Measurements from ENCODE around the gene C8A. TPM values are rescaled to one million over a fixed set of nuclear protein-coding genes. Genes with fewer than 3 reads are reported as not detected.

C8A gene
- total and polyA plus RNA-seq, 2 of the 8 experiments (the other 6 are each of a cell fraction or from before 2014, with no cell fraction given): not detected

- H3K4me3 ChIP-seq (ENCODE audit: extremely low read depth in 1 of 4, insufficient read depth in 2 of 4, low read depth in 3 of 4, low read length in 4 of 4): no peak overlapping the region
- DNase-seq (ENCODE audit: low read depth in 1 of 2, low spot score in 2 of 2) (no peak), FAIRE-seq (no peak)
- H3K27ac ChIP-seq (ENCODE audit: low read depth, low read length): no peak overlapping the region
- no peak overlapping the region for H2AFZ ChIP-seq (ENCODE audit: low read length)
- H4K5ac ChIP-seq (ENCODE audit: insufficient read length, low read depth, low read length): no peak overlapping the region
- no peaks in the 10 kb centered on the region; a peak in 1 of 8 replicates for H3K36me3 ChIP-seq (ENCODE audit: control insufficient read depth in 2 of 4, insufficient read depth in 4 of 4, low read length in 3 of 4)
- H2BK5ac ChIP-seq (ENCODE audit: low read depth, low read length): no peak overlapping the region
- TF ChIP-seq ATF3 (IDR thresholded peaks at IDR 0.05; ENCODE audit: insufficient read depth, low read depth, low read length): no peak
- TF ChIP-seq GABPA (IDR thresholded peaks at IDR 0.05; ENCODE audit: borderline replicate concordance, insufficient read depth, low read length): no peak
- TF ChIP-seq CTBP2 (IDR thresholded peaks at IDR 0.05; ENCODE audit: borderline replicate concordance, insufficient read depth, insufficient read length, low read length): no peak
- no peak overlapping the region for H3K56ac ChIP-seq (replicated peaks; ENCODE audit: insufficient read length, low read depth, low read length)
- no peak overlapping the region for H4K8ac ChIP-seq (ENCODE audit: extremely low read depth, insufficient read depth, low read length)
- H4K91ac ChIP-seq (replicated peaks; ENCODE audit: insufficient read length, low read length): no peak overlapping the region
- no peaks in the 10 kb centered on the region for H3K23me2 ChIP-seq (ENCODE audit: low read depth, low read length)
- H3K79me2 ChIP-seq (ENCODE audit: control insufficient read depth in 1 of 2, insufficient read depth in 2 of 2, low read length in 2 of 2): no peaks in the 10 kb centered on the region
- H3K9ac ChIP-seq (replicated peaks in 1 of 4; ENCODE audit: extremely low read depth in 1 of 4, low read depth in 3 of 4, low read length in 3 of 4): no peak overlapping the region
- H2BK12ac ChIP-seq (ENCODE audit: low read depth, low read length): no peak overlapping the region
- no peaks in the 10 kb centered on the region for H3K4me1 ChIP-seq (replicated peaks in 1 of 4; ENCODE audit: control insufficient read depth in 3 of 4, insufficient read depth in 4 of 4, low read length in 3 of 4)
- no peaks in the 10 kb centered on the region for H4K20me1 ChIP-seq (replicated peaks in 1 of 2; ENCODE audit: control insufficient read depth in 1 of 2, insufficient read depth in 2 of 2, low read length in 2 of 2)
- no peak overlapping the region for H2BK120ac ChIP-seq (replicated peaks; ENCODE audit: low read depth, low read length)
- WGBS, 2 experiments (ENCODE audit: extremely low coverage in 1 of 2, insufficient coverage in 1 of 2, insufficient read length in 1 of 2, insufficient replicate concordance in 2 of 2, low coverage in 1 of 2, low lambda C conversion rate in 2 of 2, missing lambda C conversion rate in 1 of 2): 95% methylated on average over 2 of the region's 2 CpGs; no CpG with 5 or more reads in 1 of the 2 experiments
- H3K4ac ChIP-seq (replicated peaks; ENCODE audit: insufficient read length, low read depth, low read length): no peak overlapping the region
- no peaks in the 10 kb centered on the region for H3K9me3 ChIP-seq (ENCODE audit: insufficient read depth in 2 of 2, low read depth in 1 of 2, low read length in 1 of 2)
- H3K18ac ChIP-seq (ENCODE audit: extremely low read depth, low read length): no peak overlapping the region
- H3K79me1 ChIP-seq (ENCODE audit: low read depth, low read length): no peaks in the 10 kb centered on the region
- H2BK15ac ChIP-seq (ENCODE audit: low read length): no peak overlapping the region
- no peaks in the 10 kb centered on the region for H3K27me3 ChIP-seq (replicated peaks in 1 of 4; ENCODE audit: control insufficient read depth in 3 of 4, extremely low read depth in 1 of 4, insufficient read depth in 3 of 4, low read length in 3 of 4)
- no peak overlapping the region for H2AK5ac ChIP-seq (ENCODE audit: low read depth, low read length)
- no peak overlapping the region for H3K23ac ChIP-seq (ENCODE audit: insufficient read length)
- no peak overlapping the region for H2BK20ac ChIP-seq (ENCODE audit: low read length)
- POLR2A ChIA-PET (ENCODE audit: partially characterized antibody): no interaction called here
- H3K14ac ChIP-seq (ENCODE audit: insufficient read length): no peak overlapping the region
- H3K4me2 ChIP-seq (ENCODE audit: insufficient read depth in 1 of 2, low read depth in 2 of 2, low read length in 2 of 2): no peak overlapping the region
- CTCF ChIA-PET (ENCODE audit: partially characterized antibody): no interaction called here
Observed at GRCh38 chr1:56864430-56864829, 9.8 kb downstream of the C8A start.

Data from H1 (cell line).